Ishikawa (cell line): Measurements from ENCODE around the gene RASGRP2.

Experiments used
- EGR1 ChIP-seq: IDR thresholded peaks from 2 replicates; pipeline ENCODE4 v1.6.1; 2012
- EP300 ChIP-seq: IDR thresholded peaks from 2 replicates; pipeline ENCODE4 v1.6.1; 2012; ENCODE audit warnings: borderline replicate concordance
- RAD21 ChIP-seq: IDR thresholded peaks from 2 replicates; pipeline ENCODE4 v1.6.1; 2012; ENCODE audit warnings: low read depth
- TAF1 ChIP-seq: IDR thresholded peaks from 2 replicates; pipeline ENCODE4 v1.6.1; 2012; ENCODE audit warnings: low read depth, mild to moderate bottlenecking
- TCF12 ChIP-seq: IDR thresholded peaks from 2 replicates; pipeline ENCODE4 v1.6.1; 2012; ENCODE audit warnings: low read depth
- TEAD4 ChIP-seq: IDR thresholded peaks from 2 replicates; pipeline ENCODE4 v1.6.1; 2012
- ZBTB7A ChIP-seq: IDR thresholded peaks from 2 replicates; pipeline ENCODE4 v1.6.1; 2012; ENCODE audit warnings: low read depth
- TF ChIP-seq, protein P1 (sequence below): IDR thresholded peaks from 2 replicates; pipeline ENCODE4 v1.6.1; 2012; ENCODE audit warnings: low read depth, mild to moderate bottlenecking

DNA sequence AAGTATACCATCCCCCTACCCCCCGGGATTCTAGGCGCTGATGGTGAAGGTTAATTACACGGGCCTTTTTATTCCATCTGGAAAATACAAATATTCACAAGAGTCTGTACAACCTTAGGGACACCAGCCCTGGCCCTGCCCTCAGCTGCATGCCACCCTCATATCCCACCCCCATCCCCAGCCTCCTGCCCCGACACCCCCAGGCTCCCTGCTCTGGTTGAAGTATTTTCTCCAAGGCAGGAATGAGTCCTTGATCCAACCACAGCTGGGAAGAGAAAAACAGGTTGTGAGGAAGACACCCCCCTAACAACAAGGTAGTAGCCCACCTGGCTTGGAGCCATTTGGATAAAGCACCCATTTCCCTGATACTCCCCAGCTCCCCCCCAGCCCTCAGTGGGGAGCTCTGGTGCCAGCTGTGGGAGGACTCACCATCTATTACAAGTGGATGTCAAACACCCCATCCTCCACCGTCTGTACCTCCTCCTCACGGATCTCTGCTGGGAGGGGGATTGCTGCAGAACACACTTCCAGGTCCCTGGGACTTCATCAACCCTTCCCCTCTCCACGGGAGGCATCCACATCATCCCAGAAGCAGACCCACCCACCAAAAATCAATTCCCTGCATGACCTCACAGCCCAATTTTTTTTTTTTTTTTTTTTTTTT, 16.9 kb downstream of the RASGRP2 start:
- no peak for TF ChIP-seq TEAD4
- no peak for TF ChIP-seq EP300
- TF ChIP-seq RAD21, result no peak
- TF ChIP-seq EGR1, result no peak
- TF ChIP-seq TAF1, result no peak
- TF ChIP-seq, protein P1, sequence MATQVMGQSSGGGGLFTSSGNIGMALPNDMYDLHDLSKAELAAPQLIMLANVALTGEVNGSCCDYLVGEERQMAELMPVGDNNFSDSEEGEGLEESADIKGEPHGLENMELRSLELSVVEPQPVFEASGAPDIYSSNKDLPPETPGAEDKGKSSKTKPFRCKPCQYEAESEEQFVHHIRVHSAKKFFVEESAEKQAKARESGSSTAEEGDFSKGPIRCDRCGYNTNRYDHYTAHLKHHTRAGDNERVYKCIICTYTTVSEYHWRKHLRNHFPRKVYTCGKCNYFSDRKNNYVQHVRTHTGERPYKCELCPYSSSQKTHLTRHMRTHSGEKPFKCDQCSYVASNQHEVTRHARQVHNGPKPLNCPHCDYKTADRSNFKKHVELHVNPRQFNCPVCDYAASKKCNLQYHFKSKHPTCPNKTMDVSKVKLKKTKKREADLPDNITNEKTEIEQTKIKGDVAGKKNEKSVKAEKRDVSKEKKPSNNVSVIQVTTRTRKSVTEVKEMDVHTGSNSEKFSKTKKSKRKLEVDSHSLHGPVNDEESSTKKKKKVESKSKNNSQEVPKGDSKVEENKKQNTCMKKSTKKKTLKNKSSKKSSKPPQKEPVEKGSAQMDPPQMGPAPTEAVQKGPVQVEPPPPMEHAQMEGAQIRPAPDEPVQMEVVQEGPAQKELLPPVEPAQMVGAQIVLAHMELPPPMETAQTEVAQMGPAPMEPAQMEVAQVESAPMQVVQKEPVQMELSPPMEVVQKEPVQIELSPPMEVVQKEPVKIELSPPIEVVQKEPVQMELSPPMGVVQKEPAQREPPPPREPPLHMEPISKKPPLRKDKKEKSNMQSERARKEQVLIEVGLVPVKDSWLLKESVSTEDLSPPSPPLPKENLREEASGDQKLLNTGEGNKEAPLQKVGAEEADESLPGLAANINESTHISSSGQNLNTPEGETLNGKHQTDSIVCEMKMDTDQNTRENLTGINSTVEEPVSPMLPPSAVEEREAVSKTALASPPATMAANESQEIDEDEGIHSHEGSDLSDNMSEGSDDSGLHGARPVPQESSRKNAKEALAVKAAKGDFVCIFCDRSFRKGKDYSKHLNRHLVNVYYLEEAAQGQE, result no peak
- TF ChIP-seq TCF12, result no peak
- TF ChIP-seq ZBTB7A, result no peak
